ENCODE measurements around the gene VPS9D1.

DNA sequence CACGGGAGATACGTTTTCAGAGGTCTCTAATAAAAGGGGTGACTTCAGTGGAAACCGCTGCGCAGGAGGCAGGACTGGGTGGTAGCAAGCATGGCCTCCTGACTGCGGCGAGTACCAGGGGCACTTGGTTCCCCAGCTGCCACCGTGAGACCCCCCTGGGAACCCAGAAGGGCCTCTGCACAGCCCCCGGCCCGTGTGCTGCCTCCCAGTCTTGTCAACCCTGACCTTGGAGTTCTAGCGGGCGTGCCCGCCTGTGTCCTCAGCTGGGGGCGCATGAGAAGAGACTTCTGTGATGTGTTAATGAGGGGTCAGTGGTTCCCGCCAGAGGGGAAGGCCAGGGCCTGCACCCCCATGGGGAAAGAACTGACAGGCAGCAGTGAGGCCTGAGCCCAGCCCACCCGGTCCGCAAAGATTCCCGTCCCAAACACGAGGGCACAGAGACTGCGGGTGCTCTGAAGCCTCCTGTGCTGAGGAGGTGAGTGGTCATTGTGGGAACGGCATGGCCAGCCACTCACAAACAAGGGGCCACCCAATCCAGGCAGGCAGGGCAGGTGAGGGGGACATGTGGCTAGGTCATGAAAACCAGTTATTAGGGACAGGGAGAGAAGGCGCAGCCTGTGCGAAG, 10.0 kb upstream of the VPS9D1 start:
- TF ChIP-seq EZH2phosphoT487 (IDR thresholded peaks at IDR 0.05; ENCODE audit: insufficient read depth, low read depth) (no peak), EZH2 (IDR thresholded peaks at IDR 0.05; ENCODE audit: insufficient read depth, poor library complexity, severe bottlenecking) (no peak)
